SK-N-SH treated with all-trans-retinoic acid at 6 μM for 48 hours (cell line): ENCODE results near the gene EFL1.

Experiments
- ATAC-seq: fragments of 200-7000 bp; cut with Tn5 transposase; 3 replicates; pipeline ENCODE4 v1.9.1; 2020; ENCODE audit warnings: mild to moderate bottlenecking, moderate library complexity
- BACH2 ChIP-seq: fragments of 250-450 bp; sonication (Bioruptor Pico); IDR thresholded peaks from 2 replicates; pipeline ENCODE4 v1.9.0; 2021; ENCODE audit warnings: mild to moderate bottlenecking, borderline replicate concordance
- CSDC2 ChIP-seq: fragments of 250-450 bp; sonication (Bioruptor Pico); IDR thresholded peaks from 2 replicates; pipeline ENCODE4 v1.5.0; 2020; ENCODE audit warnings: mild to moderate bottlenecking, moderate library complexity
- ESRRG ChIP-seq: fragments of 250-450 bp; sonication (Bioruptor Pico); IDR thresholded peaks from 2 replicates; pipeline ENCODE4 v1.6.1; 2021; ENCODE audit warnings: mild to moderate bottlenecking
- GLIS3 ChIP-seq: fragments of 250-450 bp; sonication (Bioruptor Pico); IDR thresholded peaks from 2 replicates; pipeline ENCODE4 v1.5.0; 2020; ENCODE audit warnings: mild to moderate bottlenecking, moderate library complexity
- OSR1 ChIP-seq: fragments of 250-450 bp; sonication (Bioruptor Pico); IDR thresholded peaks from 2 replicates; pipeline ENCODE4 v1.8.0; 2022; ENCODE audit warnings: moderate library complexity, mild to moderate bottlenecking, inconsistent platforms
- RARB ChIP-seq: fragments of 250-450 bp; sonication (Bioruptor Pico); IDR thresholded peaks from 2 replicates; pipeline ENCODE4 v1.8.0; 2021; ENCODE audit warnings: mild to moderate bottlenecking, moderate library complexity
- TOX ChIP-seq: fragments of 250-450 bp; sonication (Bioruptor Pico); IDR thresholded peaks from 2 replicates; pipeline ENCODE4 v1.8.0; 2021; ENCODE audit warnings: mild to moderate bottlenecking, moderate library complexity, borderline replicate concordance
- ZC3H10 ChIP-seq: fragments of 250-450 bp; sonication (Bioruptor Pico); IDR thresholded peaks from 2 replicates; pipeline ENCODE4 v1.5.1; 2021; ENCODE audit warnings: mild to moderate bottlenecking, moderate library complexity
- ZFP3 ChIP-seq: fragments of 250-450 bp; sonication (Bioruptor Pico); IDR thresholded peaks from 2 replicates; pipeline ENCODE4 v1.5.0; 2020; ENCODE audit warnings: mild to moderate bottlenecking, moderate library complexity
- ZFP30 ChIP-seq: fragments of 450-650 bp; formaldehyde crosslinking; IDR thresholded peaks from 2 replicates; pipeline ENCODE4 v1.5.0; 2022; ENCODE audit warnings: mild to moderate bottlenecking, moderate library complexity
- ZNF565 ChIP-seq: fragments of 450-650 bp; formaldehyde crosslinking; conservative IDR thresholded peaks from 2 replicates; pipeline ENCODE4 v1.5.0; 2020; ENCODE audit warnings: low read depth, mild to moderate bottlenecking, moderate library complexity
- ZNF70 ChIP-seq: fragments of 450-650 bp; formaldehyde crosslinking; IDR thresholded peaks from 2 replicates; pipeline ENCODE4 v1.5.0; 2020; ENCODE audit warnings: mild to moderate bottlenecking, moderate library complexity
- TF ChIP-seq, protein P1 (sequence below): fragments of 250-450 bp; sonication (Bioruptor Pico); IDR thresholded peaks from 2 replicates; pipeline ENCODE4 v1.5.0; 2020; ENCODE audit warnings: mild to moderate bottlenecking, moderate library complexity
- TF ChIP-seq, protein P2 (sequence below): fragments of 250-450 bp; sonication (Bioruptor Pico); IDR thresholded peaks from 2 replicates; pipeline ENCODE4 v1.8.0; 2021; ENCODE audit warnings: low read depth, mild to moderate bottlenecking, moderate library complexity, borderline replicate concordance
- TF ChIP-seq, protein P3 (sequence below): fragments of 250-450 bp; sonication (Bioruptor Pico); IDR thresholded peaks from 2 replicates; pipeline ENCODE4 v1.8.0; 2020; ENCODE audit warnings: mild to moderate bottlenecking, moderate library complexity, borderline replicate concordance
- TF ChIP-seq, protein P4 (sequence below): fragments of 250-450 bp; sonication (Bioruptor Pico); IDR thresholded peaks from 2 replicates; pipeline ENCODE4 v1.5.1; 2020; ENCODE audit warnings: low read depth, mild to moderate bottlenecking, moderate library complexity

The EFL1 gene

DNA sequence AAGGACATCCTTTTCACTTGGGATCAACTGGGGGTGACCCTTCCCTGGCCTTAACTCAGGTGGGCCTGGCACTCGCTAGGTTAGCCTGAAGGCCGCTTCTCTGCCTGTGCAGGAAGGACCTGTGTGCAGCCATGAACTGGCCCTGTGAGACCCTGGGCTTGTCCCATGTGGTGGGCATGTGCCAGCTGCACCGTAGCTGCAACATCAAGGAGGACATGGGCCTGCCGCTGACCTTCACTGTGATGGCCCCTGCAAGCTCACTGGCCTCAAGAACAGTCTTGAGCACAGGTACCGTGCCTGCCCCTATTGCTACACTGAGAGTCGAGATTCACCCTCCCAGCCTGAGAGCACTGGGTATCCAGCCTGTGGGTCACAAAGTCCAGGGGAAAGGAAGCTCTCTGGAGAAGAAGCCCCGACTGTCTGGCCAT is 43.1 kb upstream of the EFL1 start:
- no peak; the same call in 2 of the 3 replicates for ATAC-seq
- TF ChIP-seq ESRRG (CRISPR knock-in tag) (no peak), TOX (no peak), ZFP30 (CRISPR knock-in tag) (no peak), ZC3H10 (CRISPR knock-in tag) (no peak), RARB (CRISPR knock-in tag) (no peak), BACH2 (no peak), GLIS3 (CRISPR knock-in tag) (no peak), CSDC2 (no peak)
- TF ChIP-seq, protein P1, sequence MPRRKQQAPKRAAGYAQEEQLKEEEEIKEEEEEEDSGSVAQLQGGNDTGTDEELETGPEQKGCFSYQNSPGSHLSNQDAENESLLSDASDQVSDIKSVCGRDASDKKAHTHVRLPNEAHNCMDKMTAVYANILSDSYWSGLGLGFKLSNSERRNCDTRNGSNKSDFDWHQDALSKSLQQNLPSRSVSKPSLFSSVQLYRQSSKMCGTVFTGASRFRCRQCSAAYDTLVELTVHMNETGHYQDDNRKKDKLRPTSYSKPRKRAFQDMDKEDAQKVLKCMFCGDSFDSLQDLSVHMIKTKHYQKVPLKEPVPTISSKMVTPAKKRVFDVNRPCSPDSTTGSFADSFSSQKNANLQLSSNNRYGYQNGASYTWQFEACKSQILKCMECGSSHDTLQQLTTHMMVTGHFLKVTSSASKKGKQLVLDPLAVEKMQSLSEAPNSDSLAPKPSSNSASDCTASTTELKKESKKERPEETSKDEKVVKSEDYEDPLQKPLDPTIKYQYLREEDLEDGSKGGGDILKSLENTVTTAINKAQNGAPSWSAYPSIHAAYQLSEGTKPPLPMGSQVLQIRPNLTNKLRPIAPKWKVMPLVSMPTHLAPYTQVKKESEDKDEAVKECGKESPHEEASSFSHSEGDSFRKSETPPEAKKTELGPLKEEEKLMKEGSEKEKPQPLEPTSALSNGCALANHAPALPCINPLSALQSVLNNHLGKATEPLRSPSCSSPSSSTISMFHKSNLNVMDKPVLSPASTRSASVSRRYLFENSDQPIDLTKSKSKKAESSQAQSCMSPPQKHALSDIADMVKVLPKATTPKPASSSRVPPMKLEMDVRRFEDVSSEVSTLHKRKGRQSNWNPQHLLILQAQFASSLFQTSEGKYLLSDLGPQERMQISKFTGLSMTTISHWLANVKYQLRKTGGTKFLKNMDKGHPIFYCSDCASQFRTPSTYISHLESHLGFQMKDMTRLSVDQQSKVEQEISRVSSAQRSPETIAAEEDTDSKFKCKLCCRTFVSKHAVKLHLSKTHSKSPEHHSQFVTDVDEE (CRISPR knock-in tag) = no peak
- TF ChIP-seq, protein P2, sequence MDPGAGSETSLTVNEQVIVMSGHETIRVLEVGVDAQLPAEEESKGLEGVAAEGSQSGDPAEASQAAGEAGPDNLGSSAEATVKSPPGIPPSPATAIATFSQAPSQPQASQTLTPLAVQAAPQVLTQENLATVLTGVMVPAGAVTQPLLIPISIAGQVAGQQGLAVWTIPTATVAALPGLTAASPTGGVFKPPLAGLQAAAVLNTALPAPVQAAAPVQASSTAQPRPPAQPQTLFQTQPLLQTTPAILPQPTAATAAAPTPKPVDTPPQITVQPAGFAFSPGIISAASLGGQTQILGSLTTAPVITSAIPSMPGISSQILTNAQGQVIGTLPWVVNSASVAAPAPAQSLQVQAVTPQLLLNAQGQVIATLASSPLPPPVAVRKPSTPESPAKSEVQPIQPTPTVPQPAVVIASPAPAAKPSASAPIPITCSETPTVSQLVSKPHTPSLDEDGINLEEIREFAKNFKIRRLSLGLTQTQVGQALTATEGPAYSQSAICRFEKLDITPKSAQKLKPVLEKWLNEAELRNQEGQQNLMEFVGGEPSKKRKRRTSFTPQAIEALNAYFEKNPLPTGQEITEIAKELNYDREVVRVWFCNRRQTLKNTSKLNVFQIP (CRISPR knock-in tag) = no peak
- TF ChIP-seq, protein P3, sequence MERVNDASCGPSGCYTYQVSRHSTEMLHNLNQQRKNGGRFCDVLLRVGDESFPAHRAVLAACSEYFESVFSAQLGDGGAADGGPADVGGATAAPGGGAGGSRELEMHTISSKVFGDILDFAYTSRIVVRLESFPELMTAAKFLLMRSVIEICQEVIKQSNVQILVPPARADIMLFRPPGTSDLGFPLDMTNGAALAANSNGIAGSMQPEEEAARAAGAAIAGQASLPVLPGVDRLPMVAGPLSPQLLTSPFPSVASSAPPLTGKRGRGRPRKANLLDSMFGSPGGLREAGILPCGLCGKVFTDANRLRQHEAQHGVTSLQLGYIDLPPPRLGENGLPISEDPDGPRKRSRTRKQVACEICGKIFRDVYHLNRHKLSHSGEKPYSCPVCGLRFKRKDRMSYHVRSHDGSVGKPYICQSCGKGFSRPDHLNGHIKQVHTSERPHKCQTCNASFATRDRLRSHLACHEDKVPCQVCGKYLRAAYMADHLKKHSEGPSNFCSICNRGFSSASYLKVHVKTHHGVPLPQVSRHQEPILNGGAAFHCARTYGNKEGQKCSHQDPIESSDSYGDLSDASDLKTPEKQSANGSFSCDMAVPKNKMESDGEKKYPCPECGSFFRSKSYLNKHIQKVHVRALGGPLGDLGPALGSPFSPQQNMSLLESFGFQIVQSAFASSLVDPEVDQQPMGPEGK = no peak

DNA sequence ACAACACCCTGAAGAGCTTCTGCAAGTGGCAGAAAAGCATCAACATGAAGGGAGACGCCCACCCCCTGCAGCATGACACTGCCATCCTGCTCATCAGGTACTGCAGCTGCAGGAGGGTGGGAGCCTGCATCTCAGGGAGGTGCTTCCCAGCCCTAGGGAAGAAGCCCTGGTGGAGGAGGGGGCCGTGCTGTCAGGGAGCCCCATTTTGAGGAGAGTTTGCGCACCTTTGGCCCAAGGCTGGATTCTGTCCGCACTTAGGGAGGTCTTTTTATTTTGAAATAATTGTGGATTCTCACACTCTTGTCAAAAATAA is 42.2 kb upstream of the EFL1 start:
- ATAC-seq = no peak
- TF ChIP-seq CSDC2 (no peak), RARB (CRISPR knock-in tag) (no peak), ESRRG (CRISPR knock-in tag) (no peak), TOX (no peak), OSR1 (CRISPR knock-in tag) (no peak), GLIS3 (CRISPR knock-in tag) (no peak), ZFP3 (CRISPR knock-in tag) (no peak), ZC3H10 (CRISPR knock-in tag) (no peak), ZFP30 (CRISPR knock-in tag) (no peak), ZNF565 (CRISPR knock-in tag) (no peak), ZNF70 (CRISPR knock-in tag) (no peak)
- TF ChIP-seq, protein P1 (CRISPR knock-in tag) = no peak
- TF ChIP-seq, protein P4, sequence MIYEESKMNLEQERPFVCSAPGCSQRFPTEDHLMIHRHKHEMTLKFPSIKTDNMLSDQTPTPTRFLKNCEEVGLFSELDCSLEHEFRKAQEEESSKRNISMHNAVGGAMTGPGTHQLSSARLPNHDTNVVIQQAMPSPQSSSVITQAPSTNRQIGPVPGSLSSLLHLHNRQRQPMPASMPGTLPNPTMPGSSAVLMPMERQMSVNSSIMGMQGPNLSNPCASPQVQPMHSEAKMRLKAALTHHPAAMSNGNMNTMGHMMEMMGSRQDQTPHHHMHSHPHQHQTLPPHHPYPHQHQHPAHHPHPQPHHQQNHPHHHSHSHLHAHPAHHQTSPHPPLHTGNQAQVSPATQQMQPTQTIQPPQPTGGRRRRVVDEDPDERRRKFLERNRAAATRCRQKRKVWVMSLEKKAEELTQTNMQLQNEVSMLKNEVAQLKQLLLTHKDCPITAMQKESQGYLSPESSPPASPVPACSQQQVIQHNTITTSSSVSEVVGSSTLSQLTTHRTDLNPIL (CRISPR knock-in tag) = no peak
- TF ChIP-seq, protein P3 = no peak
- TF ChIP-seq, all 23 proteins: peak for 0
